ENCODE results near the gene CEACAM4. TPM values are rescaled to one million over a fixed set of nuclear protein-coding genes. Genes with fewer than 3 reads are reported as not detected.
"Not testable (repeated sequence)": the region's sequence is repeated elsewhere in the genome, so short reads cannot be mapped to it uniquely, and the experiment has no call there.

Gene CEACAM4
- total RNA-seq, 6 experiments from 2014 or later: 0.29 to 3.4 (median 0.58) TPM

DNA sequence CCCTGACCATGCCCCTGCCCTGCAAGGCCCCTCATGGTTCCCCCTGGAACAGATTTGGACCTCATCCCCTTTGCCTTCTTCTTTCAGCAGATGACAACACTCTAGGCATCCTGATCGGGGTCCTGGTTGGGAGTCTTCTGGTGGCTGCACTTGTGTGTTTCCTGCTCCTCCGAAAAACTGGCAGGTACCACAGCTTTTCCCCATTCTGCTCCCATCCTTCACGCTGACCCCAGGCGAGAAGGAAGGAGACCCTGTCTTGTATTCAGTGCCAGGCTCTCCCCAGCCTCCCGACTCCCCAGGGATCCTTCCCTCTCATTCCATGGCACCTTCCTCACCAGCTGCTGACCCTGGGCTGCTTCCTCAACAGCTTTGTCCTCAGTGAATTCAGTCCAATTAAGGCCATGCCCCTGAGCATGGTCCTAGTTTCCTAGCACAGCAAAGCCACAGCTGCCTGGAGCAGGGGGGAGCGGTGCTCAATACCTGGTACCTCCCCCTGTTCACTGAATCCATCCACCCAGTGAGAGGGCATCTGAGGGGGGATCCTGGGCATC lies 42.5 kb downstream of the CEACAM4 start:
- Histone ChIP-seq H3K36me3 (no peaks in the 10 kb centered on the region), H3K27ac (no peak overlapping the region), H3K9me3 (no peaks in the 10 kb centered on the region), H3K27me3 (no peaks in the 10 kb centered on the region), H3K4me1 (no peaks in the 10 kb centered on the region), H3K4me3 (no peak overlapping the region)
- intact Hi-C loops (cut with DNase I): no loop called here
- ATAC-seq (no peak), DNase-seq (no peak)
- TF ChIP-seq, protein P1, sequence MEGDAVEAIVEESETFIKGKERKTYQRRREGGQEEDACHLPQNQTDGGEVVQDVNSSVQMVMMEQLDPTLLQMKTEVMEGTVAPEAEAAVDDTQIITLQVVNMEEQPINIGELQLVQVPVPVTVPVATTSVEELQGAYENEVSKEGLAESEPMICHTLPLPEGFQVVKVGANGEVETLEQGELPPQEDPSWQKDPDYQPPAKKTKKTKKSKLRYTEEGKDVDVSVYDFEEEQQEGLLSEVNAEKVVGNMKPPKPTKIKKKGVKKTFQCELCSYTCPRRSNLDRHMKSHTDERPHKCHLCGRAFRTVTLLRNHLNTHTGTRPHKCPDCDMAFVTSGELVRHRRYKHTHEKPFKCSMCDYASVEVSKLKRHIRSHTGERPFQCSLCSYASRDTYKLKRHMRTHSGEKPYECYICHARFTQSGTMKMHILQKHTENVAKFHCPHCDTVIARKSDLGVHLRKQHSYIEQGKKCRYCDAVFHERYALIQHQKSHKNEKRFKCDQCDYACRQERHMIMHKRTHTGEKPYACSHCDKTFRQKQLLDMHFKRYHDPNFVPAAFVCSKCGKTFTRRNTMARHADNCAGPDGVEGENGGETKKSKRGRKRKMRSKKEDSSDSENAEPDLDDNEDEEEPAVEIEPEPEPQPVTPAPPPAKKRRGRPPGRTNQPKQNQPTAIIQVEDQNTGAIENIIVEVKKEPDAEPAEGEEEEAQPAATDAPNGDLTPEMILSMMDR (IDR thresholded peaks at IDR 0.05): no peak
- TF ChIP-seq POLR2A (IDR thresholded peaks at IDR 0.05): no peak
- 57% methylated on average over 5 of the region's 6 CpGs for WGBS (ENCODE audit: insufficient coverage, low coverage, low lambda C conversion rate, missing lambda C conversion rate)

DNA sequence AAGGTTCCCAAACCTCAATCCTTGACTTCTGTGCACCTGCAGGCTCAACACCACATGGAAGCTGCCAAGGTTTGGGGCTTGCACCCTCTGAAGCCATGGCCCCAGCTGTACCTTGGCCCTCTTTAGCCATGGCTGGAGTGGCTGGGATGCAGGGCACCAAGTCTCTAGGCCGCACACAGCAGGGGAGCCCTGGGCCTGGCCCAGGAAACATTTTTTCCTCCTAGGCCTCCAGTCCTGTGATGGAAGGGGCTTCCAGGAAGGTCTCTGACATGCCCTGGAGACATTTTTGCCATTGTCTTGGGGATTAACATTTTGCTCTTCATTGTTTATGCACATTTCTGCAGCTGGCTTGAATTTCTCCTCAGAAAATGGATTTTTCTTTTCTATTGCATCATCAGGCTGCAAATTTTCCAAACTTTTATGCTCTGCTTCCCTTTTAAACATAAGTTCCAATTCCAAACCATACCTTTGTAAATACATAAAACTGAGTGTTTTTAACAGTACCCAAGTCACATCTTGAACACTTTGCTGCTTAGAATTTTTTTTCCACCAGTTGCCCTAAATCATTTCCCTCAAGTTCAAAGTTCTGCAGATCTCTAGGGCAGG lies 44.2 kb downstream of the CEACAM4 start:
- DNase-seq; intact Hi-C loops (cut with DNase I); H3K4me3 ChIP-seq; H3K36me3 ChIP-seq; H3K27ac ChIP-seq; H3K27me3 ChIP-seq; ATAC-seq; H3K9me3 ChIP-seq; H3K4me1 ChIP-seq: not testable (repeated sequence)
- 88% methylated on average over 1 of the region's 1 CpG for WGBS (ENCODE audit: insufficient coverage, low coverage, low lambda C conversion rate, missing lambda C conversion rate)

DNA sequence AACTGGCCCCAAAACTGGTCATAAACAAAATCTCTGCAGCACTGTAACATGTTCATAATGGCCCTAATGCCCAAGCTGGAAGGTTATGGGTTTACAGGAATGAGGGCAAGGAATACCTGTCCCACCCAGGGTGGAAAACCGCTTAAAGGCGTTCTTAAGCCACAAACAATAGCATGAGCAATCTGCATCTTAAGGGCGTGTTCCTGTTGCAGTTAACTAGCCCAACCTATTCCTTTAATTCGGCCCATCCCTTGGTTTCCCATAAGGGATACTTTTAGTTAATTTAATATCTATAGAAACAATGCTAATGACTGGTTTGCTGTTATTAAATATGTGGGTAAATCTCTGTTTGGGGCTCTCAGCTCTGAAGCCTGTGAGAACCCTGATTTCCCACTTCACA lies 45.8 kb downstream of the CEACAM4 start:
- DNase-seq; H3K4me1 ChIP-seq; H3K27ac ChIP-seq; H3K27me3 ChIP-seq; H3K4me3 ChIP-seq; intact Hi-C loops (cut with DNase I); ATAC-seq; H3K9me3 ChIP-seq; H3K36me3 ChIP-seq: not testable (repeated sequence)
- WGBS (ENCODE audit: insufficient coverage, low coverage, low lambda C conversion rate, missing lambda C conversion rate): 68% methylated on average over 4 of the region's 4 CpGs

DNA sequence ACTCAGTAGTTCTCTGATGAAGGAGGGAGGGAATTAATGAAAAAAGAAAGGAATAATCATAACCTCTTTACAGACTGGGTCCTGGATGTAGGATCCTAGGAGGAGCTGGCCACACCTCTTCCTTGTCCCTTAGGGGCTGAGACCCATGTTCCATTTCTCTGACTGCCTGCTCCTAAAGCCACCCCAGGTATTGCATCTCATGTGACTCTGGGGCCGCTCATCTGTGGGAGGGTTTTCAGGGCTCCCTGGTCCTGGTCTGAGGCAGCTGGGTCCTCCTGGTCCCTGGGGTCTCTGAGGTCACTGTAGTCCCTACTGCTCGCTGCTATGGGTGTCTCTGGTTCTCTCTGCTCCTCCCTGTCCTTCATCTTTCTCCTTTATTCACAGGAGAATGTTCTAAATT lies 48.0 kb downstream of the CEACAM4 start:
- ATAC-seq (no peak), DNase-seq (no peak)
- Histone ChIP-seq H3K27me3 (no peaks in the 10 kb centered on the region), H3K27ac (no peak overlapping the region), H3K4me3 (no peak overlapping the region), H3K36me3 (no peaks in the 10 kb centered on the region), H3K9me3 (no peaks in the 10 kb centered on the region), H3K4me1 (no peaks in the 10 kb centered on the region)
- 32% methylated on average over 2 of the region's 2 CpGs for WGBS (ENCODE audit: insufficient coverage, low coverage, low lambda C conversion rate, missing lambda C conversion rate)
- TF ChIP-seq, protein P1 (IDR thresholded peaks at IDR 0.05): no peak
- TF ChIP-seq POLR2A (IDR thresholded peaks at IDR 0.05): no peak
- intact Hi-C loops (cut with DNase I): no loop called here

DNA sequence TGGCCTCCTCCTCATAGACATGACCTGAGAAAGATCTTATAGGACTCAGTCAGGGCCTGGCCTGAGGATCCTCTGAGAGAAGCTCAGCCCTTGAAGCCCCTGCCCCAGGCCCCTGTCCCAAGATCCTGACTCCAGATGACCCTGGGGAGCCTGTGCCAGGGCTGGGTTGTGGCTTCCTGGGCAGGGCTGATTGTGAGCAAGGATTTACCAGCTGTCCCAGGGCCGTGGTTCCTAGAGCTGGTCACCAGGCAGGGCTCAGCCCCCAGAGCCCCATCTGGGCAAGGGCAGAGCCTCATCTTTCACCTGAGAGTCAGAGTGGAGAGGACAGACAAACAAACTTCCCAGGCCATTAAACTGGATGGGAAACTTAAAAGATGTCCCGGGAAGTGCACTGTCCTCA lies 49.0 kb downstream of the CEACAM4 start:
- Histone ChIP-seq H3K36me3 (no peaks in the 10 kb centered on the region), H3K9me3 (no peaks in the 10 kb centered on the region), H3K4me3 (no peak overlapping the region), H3K27ac (no peak overlapping the region), H3K27me3 (no peaks in the 10 kb centered on the region), H3K4me1 (no peaks in the 10 kb centered on the region)
- intact Hi-C loops (cut with DNase I): no loop called here
- DNase-seq: no peak
- TF ChIP-seq POLR2A (IDR thresholded peaks at IDR 0.05): no peak
- TF ChIP-seq, protein P1 (IDR thresholded peaks at IDR 0.05): no peak
- no peak for ATAC-seq
- WGBS (ENCODE audit: insufficient coverage, low coverage, low lambda C conversion rate, missing lambda C conversion rate): 25% methylated on average over 1 of the region's 2 CpGs
